ENCODE results near the gene GARS1. TPM values are rescaled to one million over a fixed set of nuclear protein-coding genes. Genes with fewer than 3 reads are reported as not detected.

Gene GARS1
- total and polyA plus RNA-seq, 10 donors: 41.0 to 90.1 (median 52.1) TPM

GRCh38 chr7:30657131-30657530, 62.5 kb downstream of the GARS1 start:
- 85 to 100% (median 94%) methylated on average over 2 of the region's 2 CpGs for WGBS, 5 donors
- intact Hi-C loops (cut with DNase I; ENCODE audit: low total_unique reads): no loop called here
- Histone ChIP-seq H3K9me3 (no peaks in the 10 kb centered on the region), H3K4me3 (no peak overlapping the region), H3K27me3 (replicated peaks in 1 of 7) (no peaks in the 10 kb centered on the region), H3K36me3 (peaks cover 0 to 12% (median 0%) of the 10 kb centered on the region in 6 donors), H3K27ac (no peak overlapping the region), H3K4me1 (no peaks in the 10 kb centered on the region)
- peak; percentile 31 for DNase-seq
- no peak for TF ChIP-seq POLR2A (IDR thresholded peaks at IDR 0.05)
- no peak for TF ChIP-seq POLR2AphosphoS5 (IDR thresholded peaks at IDR 0.05)
- no peak for TF ChIP-seq CTCF (IDR thresholded peaks at IDR 0.05 in 8 of 11, conservative IDR thresholded peaks at IDR 0.05 in 3 of 11)

GRCh38 chr7:30658479-30659074, 63.9 kb downstream of the GARS1 start:
- no peak overlapping the region for H3K27ac ChIP-seq
- peaks cover 0 to 4% (median 0%) of the 10 kb centered on the region in 7 donors for H3K27me3 ChIP-seq (replicated peaks in 1 of 7)
- TF ChIP-seq POLR2A (IDR thresholded peaks at IDR 0.05) (no peak), POLR2AphosphoS5 (IDR thresholded peaks at IDR 0.05) (no peak), CTCF (IDR thresholded peaks at IDR 0.05 in 8 of 11, conservative IDR thresholded peaks at IDR 0.05 in 3 of 11) (no peak)
- peak; percentile 31 for DNase-seq
- H3K4me3 ChIP-seq: no peak overlapping the region
- peaks cover 0 to 12% (median 0%) of the 10 kb centered on the region in 6 donors for H3K36me3 ChIP-seq
- intact Hi-C loops (cut with DNase I; ENCODE audit: low total_unique reads): no loop called here
- H3K9me3 ChIP-seq: no peaks in the 10 kb centered on the region
- H3K4me1 ChIP-seq: no peaks in the 10 kb centered on the region
- WGBS, 5 donors: 18 to 40% (median 28%) methylated on average over 3 of the region's 3 CpGs

GRCh38 chr7:30659312-30659711, 64.6 kb downstream of the GARS1 start:
- no peak for DNase-seq
- intact Hi-C loops (cut with DNase I; ENCODE audit: low total_unique reads): no loop called here
- Histone ChIP-seq H3K36me3 (peaks cover 0 to 10% (median 0%) of the 10 kb centered on the region in 6 donors), H3K4me1 (no peaks in the 10 kb centered on the region), H3K9me3 (no peaks in the 10 kb centered on the region), H3K4me3 (no peak overlapping the region), H3K27me3 (replicated peaks in 1 of 7) (peaks cover 0 to 8% (median 0%) of the 10 kb centered on the region in 7 donors), H3K27ac (no peak overlapping the region)
- TF ChIP-seq POLR2AphosphoS5 (IDR thresholded peaks at IDR 0.05) (no peak), POLR2A (IDR thresholded peaks at IDR 0.05) (no peak), CTCF (IDR thresholded peaks at IDR 0.05 in 8 of 11, conservative IDR thresholded peaks at IDR 0.05 in 3 of 11) (no peak)
- 80 to 95% (median 88%) methylated on average over 3 of the region's 3 CpGs for WGBS, 5 donors

- Histone ChIP-seq H3K4me1 (no peaks in the 10 kb centered on the region), H3K27ac (no peak overlapping the region), H3K36me3 (peaks cover 0 to under 1% (median 0%) of the 10 kb centered on the region in 6 donors), H3K4me3 (no peak overlapping the region), H3K9me3 (no peaks in the 10 kb centered on the region), H3K27me3 (replicated peaks in 1 of 7) (peaks cover 0 to 16% (median 0%) of the 10 kb centered on the region in 7 donors)
- peak; percentile 60 for DNase-seq
- intact Hi-C loops (cut with DNase I; ENCODE audit: low total_unique reads): no loop called here
- WGBS, 5 donors: 83 to 90% (median 83%) methylated on average over 15 to 16 of the region's 16 CpGs
- TF ChIP-seq POLR2A (IDR thresholded peaks at IDR 0.05): no peak
- no peak for TF ChIP-seq POLR2AphosphoS5 (IDR thresholded peaks at IDR 0.05)
- TF ChIP-seq CTCF (IDR thresholded peaks at IDR 0.05 in 8 of 11, conservative IDR thresholded peaks at IDR 0.05 in 3 of 11): no peak
Measured at GRCh38 chr7:30660331-30661255, 65.9 kb downstream of the GARS1 start.
